K562 (cell line): ENCODE data around the gene EPN2. TPM values are rescaled to one million over a fixed set of nuclear protein-coding genes. Genes with fewer than 3 reads are reported as not detected.

Experiments used
- TEAD1 ChIP-seq, 2 experiments: fragments of 450-650 bp in 1 of 2; sonication (generic) in 1 of 2; formaldehyde crosslinking; IDR thresholded peaks; 2 replicates each; pipeline versions ENCODE4 v1.4.0 to v1.8.0; 2020 to 2022; ENCODE audit warnings: mild to moderate bottlenecking in 2 of 2, missing genetic modification reagents in 1 of 2
- polyA plus RNA-seq, 8 experiments: library from polyadenylated mRNA; depleted of rRNA in 4 of 8; stranded (reverse) in 5 of 8; unstranded in 3 of 8; fragments of >200 nt; fragmentation: Nextera tagmentation in 2 of 8; fragmentation: Illumina TruSeq in 1 of 8; extraction: Ambion mirVana in 2 of 8; extraction: Trizol in 1 of 8; gene quantifications; 2 replicates each; pipeline versions ENCODE4 v1.2.1 to v1.2.3, GENCODE V29; 2011 to 2014; ENCODE audit warnings: inconsistent platforms in 1 of 8, missing spikeins in 1 of 8
- total RNA-seq, 7 experiments: library from RNA; depleted of rRNA in 6 of 7; stranded (reverse); fragments of >200 nt in 6 of 7; fragmentation: Illumina TruSeq in 2 of 7; extraction: Trizol in 2 of 7; gene quantifications; 2 replicates each; pipeline versions ENCODE4 v1.2.1 to v1.2.3, GENCODE V29; 2011 to 2021; ENCODE audit warnings: low replicate concordance in 1 of 7
- TF ChIP-seq, protein P1 (sequence below): fragments of 200-600 bp; sonication (generic); IDR thresholded peaks from one replicate; pipeline ENCODE4 v1.6.1; 2012; ENCODE audit warnings: mild to moderate bottlenecking, low read depth, low read length, inconsistent platforms

The EPN2 gene
- total and polyA plus RNA-seq, 9 of the 15 experiments (the other 6 are each of a cell fraction or from before 2014, with no cell fraction given): 1.0 to 12.9 (median 8.9) TPM

DNA sequence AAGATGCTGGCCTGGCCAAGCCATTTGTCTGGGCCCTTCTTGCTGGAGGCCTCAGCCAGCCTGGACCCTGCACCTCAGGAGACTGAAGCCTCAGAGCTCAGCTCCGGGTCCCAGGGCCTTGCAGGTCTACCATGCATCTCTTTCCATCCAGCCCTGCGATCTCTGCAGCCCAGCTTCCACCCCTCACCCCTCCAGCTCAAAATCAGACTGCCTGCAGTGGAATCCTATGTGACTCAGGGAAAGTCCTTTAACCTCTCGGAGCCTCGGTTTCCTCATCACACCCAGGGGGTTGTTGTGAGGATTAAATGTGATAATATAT lies 128.3 kb downstream of the EPN2 start (continued):
- TF ChIP-seq, protein P1, sequence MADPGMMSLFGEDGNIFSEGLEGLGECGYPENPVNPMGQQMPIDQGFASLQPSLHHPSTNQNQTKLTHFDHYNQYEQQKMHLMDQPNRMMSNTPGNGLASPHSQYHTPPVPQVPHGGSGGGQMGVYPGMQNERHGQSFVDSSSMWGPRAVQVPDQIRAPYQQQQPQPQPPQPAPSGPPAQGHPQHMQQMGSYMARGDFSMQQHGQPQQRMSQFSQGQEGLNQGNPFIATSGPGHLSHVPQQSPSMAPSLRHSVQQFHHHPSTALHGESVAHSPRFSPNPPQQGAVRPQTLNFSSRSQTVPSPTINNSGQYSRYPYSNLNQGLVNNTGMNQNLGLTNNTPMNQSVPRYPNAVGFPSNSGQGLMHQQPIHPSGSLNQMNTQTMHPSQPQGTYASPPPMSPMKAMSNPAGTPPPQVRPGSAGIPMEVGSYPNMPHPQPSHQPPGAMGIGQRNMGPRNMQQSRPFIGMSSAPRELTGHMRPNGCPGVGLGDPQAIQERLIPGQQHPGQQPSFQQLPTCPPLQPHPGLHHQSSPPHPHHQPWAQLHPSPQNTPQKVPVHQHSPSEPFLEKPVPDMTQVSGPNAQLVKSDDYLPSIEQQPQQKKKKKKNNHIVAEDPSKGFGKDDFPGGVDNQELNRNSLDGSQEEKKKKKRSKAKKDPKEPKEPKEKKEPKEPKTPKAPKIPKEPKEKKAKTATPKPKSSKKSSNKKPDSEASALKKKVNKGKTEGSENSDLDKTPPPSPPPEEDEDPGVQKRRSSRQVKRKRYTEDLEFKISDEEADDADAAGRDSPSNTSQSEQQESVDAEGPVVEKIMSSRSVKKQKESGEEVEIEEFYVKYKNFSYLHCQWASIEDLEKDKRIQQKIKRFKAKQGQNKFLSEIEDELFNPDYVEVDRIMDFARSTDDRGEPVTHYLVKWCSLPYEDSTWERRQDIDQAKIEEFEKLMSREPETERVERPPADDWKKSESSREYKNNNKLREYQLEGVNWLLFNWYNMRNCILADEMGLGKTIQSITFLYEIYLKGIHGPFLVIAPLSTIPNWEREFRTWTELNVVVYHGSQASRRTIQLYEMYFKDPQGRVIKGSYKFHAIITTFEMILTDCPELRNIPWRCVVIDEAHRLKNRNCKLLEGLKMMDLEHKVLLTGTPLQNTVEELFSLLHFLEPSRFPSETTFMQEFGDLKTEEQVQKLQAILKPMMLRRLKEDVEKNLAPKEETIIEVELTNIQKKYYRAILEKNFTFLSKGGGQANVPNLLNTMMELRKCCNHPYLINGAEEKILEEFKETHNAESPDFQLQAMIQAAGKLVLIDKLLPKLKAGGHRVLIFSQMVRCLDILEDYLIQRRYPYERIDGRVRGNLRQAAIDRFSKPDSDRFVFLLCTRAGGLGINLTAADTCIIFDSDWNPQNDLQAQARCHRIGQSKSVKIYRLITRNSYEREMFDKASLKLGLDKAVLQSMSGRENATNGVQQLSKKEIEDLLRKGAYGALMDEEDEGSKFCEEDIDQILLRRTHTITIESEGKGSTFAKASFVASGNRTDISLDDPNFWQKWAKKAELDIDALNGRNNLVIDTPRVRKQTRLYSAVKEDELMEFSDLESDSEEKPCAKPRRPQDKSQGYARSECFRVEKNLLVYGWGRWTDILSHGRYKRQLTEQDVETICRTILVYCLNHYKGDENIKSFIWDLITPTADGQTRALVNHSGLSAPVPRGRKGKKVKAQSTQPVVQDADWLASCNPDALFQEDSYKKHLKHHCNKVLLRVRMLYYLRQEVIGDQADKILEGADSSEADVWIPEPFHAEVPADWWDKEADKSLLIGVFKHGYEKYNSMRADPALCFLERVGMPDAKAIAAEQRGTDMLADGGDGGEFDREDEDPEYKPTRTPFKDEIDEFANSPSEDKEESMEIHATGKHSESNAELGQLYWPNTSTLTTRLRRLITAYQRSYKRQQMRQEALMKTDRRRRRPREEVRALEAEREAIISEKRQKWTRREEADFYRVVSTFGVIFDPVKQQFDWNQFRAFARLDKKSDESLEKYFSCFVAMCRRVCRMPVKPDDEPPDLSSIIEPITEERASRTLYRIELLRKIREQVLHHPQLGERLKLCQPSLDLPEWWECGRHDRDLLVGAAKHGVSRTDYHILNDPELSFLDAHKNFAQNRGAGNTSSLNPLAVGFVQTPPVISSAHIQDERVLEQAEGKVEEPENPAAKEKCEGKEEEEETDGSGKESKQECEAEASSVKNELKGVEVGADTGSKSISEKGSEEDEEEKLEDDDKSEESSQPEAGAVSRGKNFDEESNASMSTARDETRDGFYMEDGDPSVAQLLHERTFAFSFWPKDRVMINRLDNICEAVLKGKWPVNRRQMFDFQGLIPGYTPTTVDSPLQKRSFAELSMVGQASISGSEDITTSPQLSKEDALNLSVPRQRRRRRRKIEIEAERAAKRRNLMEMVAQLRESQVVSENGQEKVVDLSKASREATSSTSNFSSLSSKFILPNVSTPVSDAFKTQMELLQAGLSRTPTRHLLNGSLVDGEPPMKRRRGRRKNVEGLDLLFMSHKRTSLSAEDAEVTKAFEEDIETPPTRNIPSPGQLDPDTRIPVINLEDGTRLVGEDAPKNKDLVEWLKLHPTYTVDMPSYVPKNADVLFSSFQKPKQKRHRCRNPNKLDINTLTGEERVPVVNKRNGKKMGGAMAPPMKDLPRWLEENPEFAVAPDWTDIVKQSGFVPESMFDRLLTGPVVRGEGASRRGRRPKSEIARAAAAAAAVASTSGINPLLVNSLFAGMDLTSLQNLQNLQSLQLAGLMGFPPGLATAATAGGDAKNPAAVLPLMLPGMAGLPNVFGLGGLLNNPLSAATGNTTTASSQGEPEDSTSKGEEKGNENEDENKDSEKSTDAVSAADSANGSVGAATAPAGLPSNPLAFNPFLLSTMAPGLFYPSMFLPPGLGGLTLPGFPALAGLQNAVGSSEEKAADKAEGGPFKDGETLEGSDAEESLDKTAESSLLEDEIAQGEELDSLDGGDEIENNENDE: no peak
- TF ChIP-seq TEAD1 (CRISPR knock-in tag; IDR thresholded peaks at IDR 0.05): no peak
